DOHH2 (cell line): ENCODE results near the gene PHC2.

Experiments used
- H3F3A ChIP-seq: fragments of 200-600 bp; sonication (generic), shearing (Covaris generic); 2 replicates; pipeline ENCODE4 v1.6.0; 2016; ENCODE audit warnings: antibody characterized with exemption, mild to moderate bottlenecking; ENCODE audit not compliant: control insufficient read depth, insufficient read depth
- H3K27ac ChIP-seq: fragments of 200-600 bp; sonication (generic); 2 replicates; pipeline ENCODE4 v1.5.1; 2014; ENCODE audit warnings: low read depth, mild to moderate bottlenecking, low read length, moderate library complexity
- H3K27me3 ChIP-seq: fragments of 200-600 bp; sonication (generic); 2 replicates; pipeline ENCODE4 v1.6.1; 2014; ENCODE audit warnings: mild to moderate bottlenecking, low read length, mixed read lengths; ENCODE audit not compliant: control insufficient read depth
- H3K36me3 ChIP-seq: fragments of 200-600 bp; sonication (generic); 2 replicates; pipeline ENCODE4 v1.6.1; 2014; ENCODE audit warnings: mild to moderate bottlenecking, low read length, moderate library complexity, mixed read lengths; ENCODE audit not compliant: control insufficient read depth
- H3K4me1 ChIP-seq: fragments of 200-600 bp; sonication (generic); 2 replicates; pipeline ENCODE4 v1.6.1; 2014; ENCODE audit warnings: mild to moderate bottlenecking, low read length, mixed read lengths; ENCODE audit not compliant: control insufficient read depth
- H3K4me2 ChIP-seq: fragments of 200-600 bp; sonication (generic); 2 replicates; pipeline ENCODE4 v1.6.0; 2014; ENCODE audit warnings: mild to moderate bottlenecking, low read length, moderate library complexity
- H3K4me3 ChIP-seq: fragments of 200-600 bp; sonication (generic); 2 replicates; pipeline ENCODE4 v1.5.1; 2014; ENCODE audit warnings: mild to moderate bottlenecking, low read length, mixed read lengths
- H3K79me2 ChIP-seq: fragments of 200-600 bp; sonication (generic); 2 replicates; pipeline ENCODE4 v1.6.1; 2014; ENCODE audit warnings: mild to moderate bottlenecking, low read length, mixed read lengths; ENCODE audit not compliant: control insufficient read depth
- H3K9me2 ChIP-seq: fragments of 200-600 bp; sonication (generic); replicated peaks from 2 replicates; pipeline ENCODE4 v1.6.1; 2014; ENCODE audit warnings: mild to moderate bottlenecking, low read length, mixed read lengths; ENCODE audit not compliant: control insufficient read depth
- H3K9me3 ChIP-seq: fragments of 200-600 bp; sonication (generic); 2 replicates; pipeline ENCODE4 v1.6.1; 2014; ENCODE audit warnings: antibody characterized with exemption, low read length, mixed read lengths; ENCODE audit not compliant: control insufficient read depth, insufficient read depth
- H4K20me1 ChIP-seq: fragments of 200-600 bp; sonication (generic); 2 replicates; pipeline ENCODE4 v1.6.0; 2014; ENCODE audit warnings: low read depth, mild to moderate bottlenecking, antibody characterized with exemption, low read length, moderate library complexity; ENCODE audit not compliant: control insufficient read depth, insufficient read depth
- CTCF ChIP-seq: fragments of 200-600 bp; sonication (generic); IDR thresholded peaks from one replicate; pipeline ENCODE4 v1.5.1; 2014; ENCODE audit warnings: antibody characterized with exemption, mild to moderate bottlenecking, low read depth, low read length; ENCODE audit not compliant: poor library complexity, severe bottlenecking
- EZH2phosphoT487 ChIP-seq: fragments of 200-600 bp; sonication (generic); IDR thresholded peaks from 2 replicates; pipeline ENCODE4 v1.6.1; 2017; ENCODE audit warnings: borderline replicate concordance, mild to moderate bottlenecking, antibody characterized with exemption, low read length, moderate library complexity, mixed read lengths

PHC2 gene

GRCh38 chr1:33335020-33335419 lies 95.9 kb downstream of the PHC2 start:
- H3K4me2 ChIP-seq, result no peak overlapping the region
- peaks cover 55% of the 10 kb centered on the region for H3K36me3 ChIP-seq
- H3F3A ChIP-seq, result no peaks in the 10 kb centered on the region
- no peaks in the 10 kb centered on the region for H3K27me3 ChIP-seq
- peaks cover 65% of the 10 kb centered on the region for H3K79me2 ChIP-seq
- H3K4me1 ChIP-seq, result peaks cover 13% of the 10 kb centered on the region
- peaks cover 16% of the 10 kb centered on the region for H4K20me1 ChIP-seq
- TF ChIP-seq CTCF, result no peak
- TF ChIP-seq EZH2phosphoT487, result no peak
- H3K27ac ChIP-seq, result no peak overlapping the region
- H3K9me2 ChIP-seq, result no peaks in the 10 kb centered on the region
- no peaks in the 10 kb centered on the region for H3K9me3 ChIP-seq
- H3K4me3 ChIP-seq, result no peak overlapping the region

GRCh38 chr1:33334081-33334552 lies 96.8 kb downstream of the PHC2 start:
- H3K27ac ChIP-seq, result no peak overlapping the region
- H3K27me3 ChIP-seq, result no peaks in the 10 kb centered on the region
- no peaks in the 10 kb centered on the region for H3K9me2 ChIP-seq
- peaks cover 56% of the 10 kb centered on the region for H3K79me2 ChIP-seq
- TF ChIP-seq CTCF (no peak), EZH2phosphoT487 (no peak)
- H3K9me3 ChIP-seq, result no peaks in the 10 kb centered on the region
- H3K36me3 ChIP-seq, result peaks cover 62% of the 10 kb centered on the region
- H3F3A ChIP-seq, result no peaks in the 10 kb centered on the region
- H3K4me3 ChIP-seq, result no peak overlapping the region
- H3K4me2 ChIP-seq, result no peak overlapping the region
- H3K4me1 ChIP-seq, result peaks cover 4% of the 10 kb centered on the region
- peaks cover 9% of the 10 kb centered on the region; the same call in 1 of the 2 replicates for H4K20me1 ChIP-seq

- TF ChIP-seq EZH2phosphoT487 (no peak), CTCF (no peak)
Observed at GRCh38 chr1:33332881-33333280, 98.0 kb downstream of the PHC2 start.

More at GRCh38 chr1:33332881-33333280, 98.0 kb downstream of the PHC2 start:
- no peaks in the 10 kb centered on the region for H3K9me3 ChIP-seq
- peaks cover 4% of the 10 kb centered on the region; the same call in 1 of the 2 replicates for H4K20me1 ChIP-seq
- H3K27ac ChIP-seq, result no peak overlapping the region
- H3K79me2 ChIP-seq, result peaks cover 44% of the 10 kb centered on the region
- no peaks in the 10 kb centered on the region for H3K4me1 ChIP-seq
- no peaks in the 10 kb centered on the region for H3K27me3 ChIP-seq
- no peak overlapping the region for H3K4me3 ChIP-seq
- no peaks in the 10 kb centered on the region for H3F3A ChIP-seq
- no peaks in the 10 kb centered on the region for H3K9me2 ChIP-seq
- peaks cover 72% of the 10 kb centered on the region for H3K36me3 ChIP-seq
- no peak overlapping the region for H3K4me2 ChIP-seq
